ENCODE data around the gene TOX3. TPM values are rescaled to one million over a fixed set of nuclear protein-coding genes. Genes with fewer than 3 reads are reported as not detected.

Gene TOX3
- total RNA-seq, 1 donor from 2014 or later = 0.46 TPM

GRCh38 chr16:52538511-52538910, 8.4 kb downstream of the TOX3 start:
- no peaks in the 10 kb centered on the region for H3K9me3 Mint-ChIP-seq (ENCODE audit: unreplicated experiment)
- H3K27ac Mint-ChIP-seq (ENCODE audit: unreplicated experiment) = no peak overlapping the region
- no peaks in the 10 kb centered on the region for H3K4me1 Mint-ChIP-seq (ENCODE audit: unreplicated experiment)
- peaks cover 25% of the 10 kb centered on the region for H3K27me3 Mint-ChIP-seq (ENCODE audit: unreplicated experiment)
- DNase-seq (ENCODE audit: extremely low spot score, unreplicated experiment) = no peak
- H3K36me3 Mint-ChIP-seq (ENCODE audit: unreplicated experiment) = no peaks in the 10 kb centered on the region
- H3K4me3 Mint-ChIP-seq (ENCODE audit: unreplicated experiment) = no peak overlapping the region
- TF ChIP-seq CTCF (IDR thresholded peaks at IDR 0.05) = no peak

- H3K27ac Mint-ChIP-seq (ENCODE audit: unreplicated experiment) = no peak overlapping the region
- no peak for TF ChIP-seq CTCF (IDR thresholded peaks at IDR 0.05)
These were observed 9.4 kb downstream of the TOX3 start for GRCh38 chr16:52537516-52537915.

GRCh38 chr16:52535076-52535475, 11.9 kb downstream of the TOX3 start:
- no peak overlapping the region for H3K27ac Mint-ChIP-seq (ENCODE audit: unreplicated experiment)
- no peak overlapping the region for H3K4me3 Mint-ChIP-seq (ENCODE audit: unreplicated experiment)
- DNase-seq (ENCODE audit: extremely low spot score, unreplicated experiment) = no peak
- TF ChIP-seq CTCF (IDR thresholded peaks at IDR 0.05) = no peak
- H3K4me1 Mint-ChIP-seq (ENCODE audit: unreplicated experiment) = no peaks in the 10 kb centered on the region
- H3K9me3 Mint-ChIP-seq (ENCODE audit: unreplicated experiment) = no peaks in the 10 kb centered on the region
- no peaks in the 10 kb centered on the region for H3K36me3 Mint-ChIP-seq (ENCODE audit: unreplicated experiment)
- peaks cover 11% of the 10 kb centered on the region for H3K27me3 Mint-ChIP-seq (ENCODE audit: unreplicated experiment)

More at GRCh38 chr16:52537516-52537915, 9.4 kb downstream of the TOX3 start:
- DNase-seq (ENCODE audit: extremely low spot score, unreplicated experiment) = no peak
- H3K4me3 Mint-ChIP-seq (ENCODE audit: unreplicated experiment) = no peak overlapping the region
- H3K9me3 Mint-ChIP-seq (ENCODE audit: unreplicated experiment) = no peaks in the 10 kb centered on the region
- peaks cover 16% of the 10 kb centered on the region for H3K27me3 Mint-ChIP-seq (ENCODE audit: unreplicated experiment)
- H3K36me3 Mint-ChIP-seq (ENCODE audit: unreplicated experiment) = no peaks in the 10 kb centered on the region
- no peaks in the 10 kb centered on the region for H3K4me1 Mint-ChIP-seq (ENCODE audit: unreplicated experiment)

GRCh38 chr16:52533296-52533695, 13.6 kb downstream of the TOX3 start:
- Mint-ChIP-seq H3K36me3 (ENCODE audit: unreplicated experiment) (no peaks in the 10 kb centered on the region), H3K27ac (ENCODE audit: unreplicated experiment) (no peak overlapping the region), H3K9me3 (ENCODE audit: unreplicated experiment) (no peaks in the 10 kb centered on the region), H3K4me1 (ENCODE audit: unreplicated experiment) (no peaks in the 10 kb centered on the region), H3K4me3 (ENCODE audit: unreplicated experiment) (no peak overlapping the region), H3K27me3 (ENCODE audit: unreplicated experiment) (peaks cover 4% of the 10 kb centered on the region)
- DNase-seq (ENCODE audit: extremely low spot score, unreplicated experiment) = no peak
- TF ChIP-seq CTCF (IDR thresholded peaks at IDR 0.05) = no peak

- no peak for TF ChIP-seq CTCF (IDR thresholded peaks at IDR 0.05)
- Mint-ChIP-seq H3K4me3 (ENCODE audit: unreplicated experiment) (no peak overlapping the region), H3K4me1 (ENCODE audit: unreplicated experiment) (no peaks in the 10 kb centered on the region), H3K27me3 (ENCODE audit: unreplicated experiment) (peaks cover 4% of the 10 kb centered on the region), H3K36me3 (ENCODE audit: unreplicated experiment) (no peaks in the 10 kb centered on the region), H3K27ac (ENCODE audit: unreplicated experiment) (no peak overlapping the region), H3K9me3 (ENCODE audit: unreplicated experiment) (no peaks in the 10 kb centered on the region)
- DNase-seq (ENCODE audit: extremely low spot score, unreplicated experiment) = no peak
These were observed 14.6 kb downstream of the TOX3 start for GRCh38 chr16:52532384-52532783.
